Measurements from ENCODE around the gene SULT1E1. TPM values are rescaled to one million over a fixed set of nuclear protein-coding genes. Genes with fewer than 3 reads are reported as not detected.

Gene SULT1E1
- total and polyA plus RNA-seq, 4 donors: 1.8 to 63.0 (median 20.4) TPM

- DNase-seq (ENCODE audit: low spot score): no peak
- WGBS: 84% methylated on average over 1 of the region's 1 CpG
- TF ChIP-seq NR2F2 (IDR thresholded peaks at IDR 0.05) (no peak), GABPA (IDR thresholded peaks at IDR 0.05 in 1 of 2, conservative IDR thresholded peaks at IDR 0.05 in 1 of 2) (no peak), RAD21 (IDR thresholded peaks at IDR 0.05) (no peak), FOXA1 (IDR thresholded peaks at IDR 0.05) (no peak), HNF4A (conservative IDR thresholded peaks at IDR 0.05) (no peak), ATF3 (IDR thresholded peaks at IDR 0.05) (no peak), FOXA2 (IDR thresholded peaks at IDR 0.05) (no peak), HNF4G (IDR thresholded peaks at IDR 0.05) (no peak), ZBTB33 (IDR thresholded peaks at IDR 0.05) (no peak)
- H3K27ac ChIP-seq (ENCODE audit: low read depth in 1 of 2, low read length in 2 of 2): no peak overlapping the region
- no peaks in the 10 kb centered on the region for H3K36me3 ChIP-seq (ENCODE audit: control insufficient read depth in 4 of 4, insufficient read depth in 3 of 4, low read depth in 1 of 4, low read length in 3 of 4)
- no peak overlapping the region for H3K9ac ChIP-seq (ENCODE audit: low read depth in 1 of 2, low read length in 2 of 2)
- no peaks in the 10 kb centered on the region for H3K9me3 ChIP-seq (ENCODE audit: control insufficient read depth in 4 of 4, low read length in 3 of 4)
- H3K4me1 ChIP-seq (ENCODE audit: control insufficient read depth in 4 of 4, insufficient read depth in 4 of 4, low read length in 3 of 4): no peaks in the 10 kb centered on the region
- H3K4me3 ChIP-seq (ENCODE audit: low read depth in 1 of 3, low read length in 3 of 3): no peak overlapping the region
- H3K27me3 ChIP-seq (ENCODE audit: control insufficient read depth in 4 of 4, insufficient read depth in 4 of 4, low read length in 3 of 4): no peaks in the 10 kb centered on the region
These were observed 48.8 kb downstream of the SULT1E1 start for GRCh38 chr4:69811166-69811565.

- no peak overlapping the region for H3K4me3 ChIP-seq (ENCODE audit: low read depth in 1 of 3, low read length in 3 of 3)
- TF ChIP-seq YY1 (IDR thresholded peaks at IDR 0.05) (no peak), RAD21 (IDR thresholded peaks at IDR 0.05) (no peak), SP1 (IDR thresholded peaks at IDR 0.05) (no peak), HNF4A (conservative IDR thresholded peaks at IDR 0.05) (no peak), GABPA (IDR thresholded peaks at IDR 0.05 in 1 of 2, conservative IDR thresholded peaks at IDR 0.05 in 1 of 2) (no peak), CTCF (IDR thresholded peaks at IDR 0.05; ENCODE audit: low read depth, low read length, missing input control) (no peak), NR2F2 (IDR thresholded peaks at IDR 0.05) (no peak), TAF1 (conservative IDR thresholded peaks at IDR 0.05) (no peak), FOXA2 (IDR thresholded peaks at IDR 0.05) (no peak), HNF4G (IDR thresholded peaks at IDR 0.05) (no peak), ATF3 (IDR thresholded peaks at IDR 0.05) (no peak)
- DNase-seq (ENCODE audit: low spot score): no peak
- 94% methylated on average over 1 of the region's 1 CpG for WGBS
- no peaks in the 10 kb centered on the region for H3K9me3 ChIP-seq (ENCODE audit: control insufficient read depth in 4 of 4, low read length in 3 of 4)
- H3K27ac ChIP-seq (ENCODE audit: low read depth in 1 of 2, low read length in 2 of 2): no peak overlapping the region
- no peak overlapping the region for H3K9ac ChIP-seq (ENCODE audit: low read depth in 1 of 2, low read length in 2 of 2)
- H3K4me1 ChIP-seq (ENCODE audit: control insufficient read depth in 4 of 4, insufficient read depth in 4 of 4, low read length in 3 of 4): no peaks in the 10 kb centered on the region
- no peaks in the 10 kb centered on the region for H3K27me3 ChIP-seq (ENCODE audit: control insufficient read depth in 4 of 4, insufficient read depth in 4 of 4, low read length in 3 of 4)
- no peaks in the 10 kb centered on the region for H3K36me3 ChIP-seq (ENCODE audit: control insufficient read depth in 4 of 4, insufficient read depth in 3 of 4, low read depth in 1 of 4, low read length in 3 of 4)
These were observed 59.3 kb downstream of the SULT1E1 start for GRCh38 chr4:69800599-69800998.

- Histone ChIP-seq H3K9ac (ENCODE audit: low read depth in 1 of 2, low read length in 2 of 2) (no peak overlapping the region), H3K4me3 (ENCODE audit: low read depth in 1 of 3, low read length in 3 of 3) (no peak overlapping the region), H3K27me3 (ENCODE audit: control insufficient read depth in 4 of 4, insufficient read depth in 4 of 4, low read length in 3 of 4) (no peaks in the 10 kb centered on the region), H3K36me3 (ENCODE audit: control insufficient read depth in 4 of 4, insufficient read depth in 3 of 4, low read depth in 1 of 4, low read length in 3 of 4) (no peaks in the 10 kb centered on the region), H3K9me3 (ENCODE audit: control insufficient read depth in 4 of 4, low read length in 3 of 4) (no peaks in the 10 kb centered on the region), H3K27ac (ENCODE audit: low read depth in 1 of 2, low read length in 2 of 2) (no peak overlapping the region), H3K4me1 (ENCODE audit: control insufficient read depth in 4 of 4, insufficient read depth in 4 of 4, low read length in 3 of 4) (no peaks in the 10 kb centered on the region)
- DNase-seq (ENCODE audit: low spot score): no peak
- WGBS: 89% methylated on average over 3 of the region's 3 CpGs
- TF ChIP-seq FOXA2 (IDR thresholded peaks at IDR 0.05) (no peak), YY1 (IDR thresholded peaks at IDR 0.05) (no peak), REST (IDR thresholded peaks at IDR 0.05) (no peak), NR2F2 (IDR thresholded peaks at IDR 0.05) (no peak), RAD21 (IDR thresholded peaks at IDR 0.05) (no peak), EGR1 (IDR thresholded peaks at IDR 0.05; ENCODE audit: low read depth in 2 of 2) (no peak), CTCF (IDR thresholded peaks at IDR 0.05; ENCODE audit: low read depth, low read length, missing input control) (no peak), TAF1 (conservative IDR thresholded peaks at IDR 0.05) (no peak), GABPA (IDR thresholded peaks at IDR 0.05 in 1 of 2, conservative IDR thresholded peaks at IDR 0.05 in 1 of 2) (no peak), ATF3 (IDR thresholded peaks at IDR 0.05) (no peak), SP1 (IDR thresholded peaks at IDR 0.05) (no peak), RXRA (IDR thresholded peaks at IDR 0.05) (no peak)
These were observed 60.6 kb downstream of the SULT1E1 start for GRCh38 chr4:69799337-69799736.
